Fibroblast of lung (primary cell): ENCODE measurements around the gene HIP1. TPM values are rescaled to one million over a fixed set of nuclear protein-coding genes. Genes with fewer than 3 reads are reported as not detected.
"Not testable (repeated sequence)": the region's sequence is repeated elsewhere in the genome, so short reads cannot be mapped to it uniquely, and the experiment has no call there.

ENCODE experiments used
- DNase-seq, 2 donors: peaks; one replicate each; pipeline versions ENCODE4 v3.0.0 to v3.0.0-alpha.2; 2010; ENCODE audit warnings: low read depth in 2 of 2
- H2AFZ ChIP-seq: 2 replicates; pipeline ENCODE4 v1.5.1; 2012; ENCODE audit warnings: low read length, control low read depth, inconsistent platforms
- H3K27ac ChIP-seq: 2 replicates; pipeline ENCODE4 v1.5.1; 2011; ENCODE audit warnings: low read length, control low read depth; ENCODE audit not compliant: insufficient read depth
- H3K27me3 ChIP-seq: 2 replicates; pipeline ENCODE4 v1.5.1; 2011; ENCODE audit warnings: mild to moderate bottlenecking, low read length; ENCODE audit not compliant: control insufficient read depth, insufficient read depth
- H3K36me3 ChIP-seq: 2 replicates; pipeline ENCODE4 v1.5.1; 2011; ENCODE audit warnings: low read length; ENCODE audit not compliant: control insufficient read depth, insufficient read depth
- H3K4me1 ChIP-seq: 2 replicates; pipeline ENCODE4 v1.5.1; 2011; ENCODE audit warnings: low read length; ENCODE audit not compliant: control insufficient read depth, insufficient read depth; ENCODE audit errors: extremely low read depth
- H3K4me2 ChIP-seq: 2 replicates; pipeline ENCODE4 v1.5.1; 2011; ENCODE audit warnings: low read length, control low read depth; ENCODE audit not compliant: insufficient read depth; ENCODE audit errors: extremely low read depth
- H3K4me3 ChIP-seq, 4 experiments: fragments of 200-600 bp in 1 of 4; sonication (generic) in 1 of 4; replicated peaks in 1 of 4; 2 replicates each; pipeline ENCODE4 v1.5.1; 2011 to 2016; ENCODE audit warnings: low read length in 4 of 4, low read depth in 3 of 4, mild to moderate bottlenecking in 3 of 4, control low read depth in 2 of 4, inconsistent platforms in 1 of 4, mixed read lengths in 1 of 4; ENCODE audit not compliant: insufficient read depth in 1 of 4; ENCODE audit errors: control extremely low read depth in 1 of 4
- H3K79me2 ChIP-seq: 2 replicates; pipeline ENCODE4 v1.5.1; 2012; ENCODE audit warnings: mild to moderate bottlenecking, low read length, inconsistent platforms; ENCODE audit not compliant: control insufficient read depth, insufficient read depth
- H3K9ac ChIP-seq: 2 replicates; pipeline ENCODE4 v1.5.1; 2011; ENCODE audit warnings: mild to moderate bottlenecking, low read length, control low read depth; ENCODE audit not compliant: insufficient read depth
- H3K9me3 ChIP-seq: 2 replicates; pipeline ENCODE4 v1.5.1; 2012; ENCODE audit warnings: low read depth, low read length; ENCODE audit not compliant: control insufficient read depth, insufficient read depth
- H4K20me1 ChIP-seq: 2 replicates; pipeline ENCODE4 v1.5.1; 2011; ENCODE audit warnings: low read length; ENCODE audit not compliant: control insufficient read depth, insufficient read depth; ENCODE audit errors: extremely low read depth
- polyA plus RNA-seq, 2 donors: library from polyadenylated mRNA; depleted of rRNA in 1 of 2; stranded (reverse) in 1 of 2; unstranded in 1 of 2; fragments of >200 nt; gene quantifications; 2 replicates each; pipeline ENCODE4 v1.2.1, GENCODE V29; 2011 to 2012; ENCODE audit warnings: missing spikeins in 1 of 2
- total RNA-seq: library from RNA; depleted of rRNA; stranded (reverse); fragments of >200 nt; gene quantifications from 2 replicates; pipeline ENCODE4 v1.2.1, GENCODE V29; 2014

HIP1 gene
- total and polyA plus RNA-seq, 2 donors (not counting 1 experiment from before 2014, with no cell fraction given) = 27.2 to 31.3 TPM

GRCh38 chr7:75518842-75519241 lies 219.9 kb downstream of the HIP1 start:
- H3K79me2 ChIP-seq = not testable (repeated sequence)

DNA sequence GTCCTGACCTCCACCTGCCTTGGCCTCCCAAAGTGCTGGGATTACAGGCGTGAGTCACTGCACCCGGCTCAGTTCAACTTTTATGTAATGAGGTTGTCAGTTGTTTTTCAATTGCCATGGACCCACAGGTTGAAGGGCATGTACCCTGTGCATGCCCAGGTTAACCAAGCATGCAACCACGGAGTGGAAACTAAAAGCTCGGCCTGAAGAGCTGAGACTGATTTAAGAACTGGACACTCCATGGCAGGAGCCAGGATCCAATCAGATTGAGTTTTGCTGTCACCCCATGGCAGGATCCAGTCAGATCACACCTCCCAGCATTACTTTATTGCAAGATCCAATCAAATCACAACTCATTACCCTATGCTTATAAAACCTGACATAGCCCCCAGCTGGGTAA lies 229.7 kb downstream of the HIP1 start:
- not testable (repeated sequence) for H3K9ac ChIP-seq, H4K20me1 ChIP-seq, DNase-seq, H3K9me3 ChIP-seq, H2AFZ ChIP-seq, H3K4me1 ChIP-seq, H3K27me3 ChIP-seq, H3K4me3 ChIP-seq, H3K79me2 ChIP-seq, H3K27ac ChIP-seq, H3K4me2 ChIP-seq, H3K36me3 ChIP-seq

More at GRCh38 chr7:75518842-75519241, 219.9 kb downstream of the HIP1 start:
- not testable (repeated sequence) for H3K27me3 ChIP-seq, H3K4me2 ChIP-seq, H4K20me1 ChIP-seq, H3K4me1 ChIP-seq, H3K4me3 ChIP-seq, H2AFZ ChIP-seq, H3K27ac ChIP-seq, H3K9ac ChIP-seq, H3K9me3 ChIP-seq, H3K36me3 ChIP-seq
- DNase-seq = peak in 1 of 2 donors; percentile 2

DNA sequence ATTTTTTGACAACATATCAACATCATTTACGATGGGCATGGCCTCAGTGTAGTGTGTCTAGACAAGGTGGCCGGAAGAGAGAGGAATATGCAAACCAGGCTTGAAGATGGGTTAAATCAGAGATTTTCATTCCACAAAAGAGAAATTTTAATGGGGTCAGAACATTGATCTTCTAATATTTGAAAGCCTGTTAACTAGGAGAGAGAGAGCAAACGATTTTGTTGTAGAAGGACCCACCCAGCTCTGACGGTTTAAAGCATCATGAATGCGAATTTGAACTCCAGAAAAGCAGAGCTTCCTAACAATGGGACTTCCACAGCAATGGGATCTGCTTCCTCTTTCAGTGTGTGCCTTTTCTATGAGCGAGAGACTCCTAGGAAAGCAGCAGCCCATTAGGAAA lies 246.7 kb downstream of the HIP1 start, which contains the start of gene SPDYE5:
Gene SPDYE5 (plus strand): TSS at position 301 of the 400 bp plus-strand sequence. CDS start 1,728 bp downstream, outside the sequence.
- not testable (repeated sequence) for H3K27me3 ChIP-seq, H3K4me2 ChIP-seq, H3K79me2 ChIP-seq, H3K4me3 ChIP-seq, DNase-seq, H3K27ac ChIP-seq, H3K9me3 ChIP-seq, H4K20me1 ChIP-seq, H3K4me1 ChIP-seq, H2AFZ ChIP-seq, H3K9ac ChIP-seq, H3K36me3 ChIP-seq

- Histone ChIP-seq H3K4me3 (peak within 1 kb of the TSS; percentile 40 to 74 (median 64)), H3K9ac (peak within 1 kb of the TSS; percentile 69), H3K4me2 (peak within 1 kb of the TSS; percentile 62), H3K27ac (peak within 1 kb of the TSS; percentile 40), H2AFZ (peak within 1 kb of the TSS; percentile 47)
- H3K36me3 ChIP-seq, H3K9me3 ChIP-seq, H3K79me2 ChIP-seq, H3K27me3 ChIP-seq, H4K20me1 ChIP-seq, H3K4me1 ChIP-seq: not testable (repeated sequence)
- peak; percentile 88 to 89 for DNase-seq
Observed at GRCh38 chr7:75485979-75486643, 252.6 kb downstream of the HIP1 start, which contains the start of gene POM121C. POM121C (minus strand) TSS chr7:75486299; CDS start chr7:75441496, 44,803 bp downstream.

DNA sequence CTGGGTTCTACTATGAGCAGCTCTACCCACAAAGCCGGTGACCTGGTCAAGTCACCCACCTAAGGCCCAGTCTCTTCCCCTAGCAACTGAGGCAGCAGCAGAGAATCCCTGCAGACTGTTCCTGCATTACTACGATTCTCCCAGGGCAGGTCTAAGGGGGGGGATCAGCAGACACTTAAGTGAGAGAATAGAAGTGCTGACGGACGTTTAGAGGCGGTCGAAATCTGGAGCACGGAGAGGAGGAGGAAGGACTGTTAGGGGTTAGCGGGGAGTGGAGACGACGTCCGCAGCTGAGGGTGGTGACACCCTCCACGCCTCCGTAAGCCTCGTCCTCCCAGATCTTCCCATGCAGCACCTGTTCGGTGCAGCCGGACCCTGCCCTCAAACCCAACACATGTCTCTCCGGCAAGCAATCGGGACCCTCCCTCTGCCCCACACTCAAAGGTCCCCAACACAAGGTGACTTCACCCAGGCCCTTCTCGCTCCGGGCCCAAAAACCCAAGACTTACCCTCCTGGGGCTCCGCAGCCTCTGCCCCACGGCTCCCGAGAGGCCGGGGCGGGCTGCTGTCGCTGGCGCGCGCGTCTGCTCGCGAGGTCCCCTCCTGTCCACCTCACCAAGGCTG lies 253.3 kb downstream of the HIP1 start:
- peak overlapping the region; percentile 25 for H3K4me2 ChIP-seq
- H3K27me3 ChIP-seq, H3K79me2 ChIP-seq, H3K9me3 ChIP-seq, H4K20me1 ChIP-seq, H3K36me3 ChIP-seq, H3K4me1 ChIP-seq, H2AFZ ChIP-seq: not testable (repeated sequence)
- peak overlapping the region; percentile 40 to 74 (median 64) for H3K4me3 ChIP-seq
- DNase-seq = peak in 1 of 2 donors; percentile 6
- H3K27ac ChIP-seq = peak overlapping the region; percentile 14
- H3K9ac ChIP-seq = peak overlapping the region; percentile 69

Other genes with a start within 250 kb of the HIP1 start
- gene SPDYE5, start 246.6 kb downstream of the HIP1 start, total RNA-seq = not detected in 2 replicates
- not detected in 2 replicates for gene SPDYE5, start 246.6 kb downstream of the HIP1 start, polyA plus RNA-seq
- 1.2 and 1.3 TPM in 2 replicates for gene CCL26, start 33.3 kb upstream of the HIP1 start, total RNA-seq
- 0.94 and 1.5 TPM in 2 replicates for gene CCL26, start 33.3 kb upstream of the HIP1 start, polyA plus RNA-seq
- not detected in 2 replicates for gene CCL24, start 74.9 kb upstream of the HIP1 start, total RNA-seq
- not detected in 2 replicates for gene CCL24, start 74.9 kb upstream of the HIP1 start, polyA plus RNA-seq
- 10.8 and 16.7 TPM in 2 replicates for gene RHBDD2, start 140.1 kb upstream of the HIP1 start, total RNA-seq
- gene RHBDD2, start 140.1 kb upstream of the HIP1 start, polyA plus RNA-seq = 24.5 and 27.8 TPM in 2 replicates
- gene POR, start 176.2 kb upstream of the HIP1 start, total RNA-seq = 105 and 207 TPM in 2 replicates
- gene POR, start 176.2 kb upstream of the HIP1 start, polyA plus RNA-seq = 34.9 and 36.2 TPM in 2 replicates